ENCODE measurements around the gene KRTAP12-2. TPM values are rescaled to one million over a fixed set of nuclear protein-coding genes. Genes with fewer than 3 reads are reported as not detected.
A peak's percentile ranks its signal among the peaks of the same experiment; 100 is the strongest.

The KRTAP12-2 gene
- total and polyA plus RNA-seq, 8 donors: not detected

- ATAC-seq (no peak), DNase-seq (peak in 1 of 4 donors; percentile 54)
- H3K36me3 ChIP-seq: no peaks in the 10 kb centered on the region
- H3K4me3 ChIP-seq: no peak overlapping the region
- H3K27me3 ChIP-seq: peaks cover 0 to 38% of the 10 kb centered on the region in 2 donors
- intact Hi-C loops (cut with DNase I): no loop called here
- TF ChIP-seq CTCF (IDR thresholded peaks at IDR 0.05): no peak
- H3K27ac ChIP-seq: no peak overlapping the region
- H3K4me1 ChIP-seq: no peaks in the 10 kb centered on the region
- peaks cover 0 to 7% of the 10 kb centered on the region in 2 donors for H3K9me3 ChIP-seq
Measured at GRCh38 chr21:44653656-44654575, 12.8 kb downstream of the KRTAP12-2 start.

GRCh38 chr21:44653123-44653522 is 13.6 kb downstream of the KRTAP12-2 start:
- Histone ChIP-seq H3K9me3 (peaks cover 0 to 7% of the 10 kb centered on the region in 2 donors), H3K36me3 (no peaks in the 10 kb centered on the region), H3K27ac (no peak overlapping the region), H3K27me3 (peaks cover 0 to 38% of the 10 kb centered on the region in 2 donors), H3K4me1 (no peaks in the 10 kb centered on the region), H3K4me3 (no peak overlapping the region)
- no peak for ATAC-seq
- peak in 1 of 4 donors; percentile 45 for DNase-seq
- TF ChIP-seq CTCF (IDR thresholded peaks at IDR 0.05): no peak
- intact Hi-C loops (cut with DNase I): no loop called here

GRCh38 chr21:44650973-44651675 is 15.6 kb downstream of the KRTAP12-2 start:
- Histone ChIP-seq H3K4me3 (no peak overlapping the region), H3K9me3 (no peaks in the 10 kb centered on the region), H3K36me3 (no peaks in the 10 kb centered on the region), H3K27me3 (peaks cover 0 to 51% of the 10 kb centered on the region in 2 donors), H3K27ac (no peak overlapping the region), H3K4me1 (no peaks in the 10 kb centered on the region)
- DNase-seq (no peak), ATAC-seq (no peak)
- TF ChIP-seq CTCF (IDR thresholded peaks at IDR 0.05): no peak
- intact Hi-C loops (cut with DNase I): no loop called here

- Histone ChIP-seq H3K27me3 (peaks cover 0 to 51% of the 10 kb centered on the region in 2 donors), H3K4me1 (no peaks in the 10 kb centered on the region), H3K27ac (no peak overlapping the region), H3K9me3 (peaks cover 0 to under 1% of the 10 kb centered on the region in 2 donors), H3K36me3 (no peaks in the 10 kb centered on the region), H3K4me3 (no peak overlapping the region)
- DNase-seq: peak in 1 of 4 donors; percentile 45
- intact Hi-C loops (cut with DNase I): no loop called here
- TF ChIP-seq CTCF (IDR thresholded peaks at IDR 0.05): no peak
- no peak for ATAC-seq
Measured at GRCh38 chr21:44650265-44650972, 16.3 kb downstream of the KRTAP12-2 start.
